HG02885 (cell line): ENCODE results near the gene C9orf50.
"Not testable (repeated sequence)": the region's sequence is repeated elsewhere in the genome, so short reads cannot be mapped to it uniquely, and the experiment has no call there.

Source experiments
- ATAC-seq: cut with Tn5 transposase; IDR thresholded peaks from one replicate; pipeline ENCODE4 v1.9.1; 2021; ENCODE audit warnings: mild to moderate bottlenecking; ENCODE audit not compliant: unreplicated experiment, poor library complexity

The C9orf50 gene

GRCh38 chr9:129620669-129621295 is at the start of gene C9orf50:
Gene C9orf50 (minus strand): TSS chr9:129621101. CDS start chr9:129620574, 527 bp downstream.
- no peak for ATAC-seq

GRCh38 chr9:129669946-129670345 is 49.0 kb upstream of the C9orf50 start:
- ATAC-seq: no peak

GRCh38 chr9:129669141-129669718 is 48.3 kb upstream of the C9orf50 start:
- no peak for ATAC-seq

- no peak for ATAC-seq
These were observed 46.9 kb upstream of the C9orf50 start for GRCh38 chr9:129667850-129668249.

GRCh38 chr9:129667378-129667777 is 46.5 kb upstream of the C9orf50 start:
- ATAC-seq: no peak

GRCh38 chr9:129666575-129666974 is 45.7 kb upstream of the C9orf50 start:
- ATAC-seq: no peak

- ATAC-seq: no peak
These were observed 45.1 kb upstream of the C9orf50 start for GRCh38 chr9:129665814-129666520.

- ATAC-seq: no peak
These were observed 44.5 kb upstream of the C9orf50 start, which contains the start of gene PRRX2 for GRCh38 chr9:129665389-129665775. Gene PRRX2 (plus strand): TSS chr9:129665647. CDS start chr9:129665868, 221 bp downstream.

- no peak for ATAC-seq
These were observed 44.0 kb upstream of the C9orf50 start for GRCh38 chr9:129664746-129665388.

GRCh38 chr9:129662239-129662638 is 41.3 kb upstream of the C9orf50 start:
- not testable (repeated sequence) for ATAC-seq

GRCh38 chr9:129661029-129661428 is 40.1 kb upstream of the C9orf50 start:
- ATAC-seq: no peak

GRCh38 chr9:129656795-129657390 is 36.0 kb upstream of the C9orf50 start:
- no peak for ATAC-seq

GRCh38 chr9:129655696-129656095 is 34.8 kb upstream of the C9orf50 start:
- ATAC-seq: no peak

- ATAC-seq: no peak
These were observed 34.3 kb upstream of the C9orf50 start for GRCh38 chr9:129655154-129655553.

- ATAC-seq: no peak
These were observed 33.7 kb upstream of the C9orf50 start for GRCh38 chr9:129654554-129655040.

- ATAC-seq: no peak
These were observed 33.1 kb upstream of the C9orf50 start for GRCh38 chr9:129653823-129654553.

GRCh38 chr9:129650680-129651235 is 29.9 kb upstream of the C9orf50 start:
- no peak for ATAC-seq

GRCh38 chr9:129649726-129650679 is 29.1 kb upstream of the C9orf50 start:
- no peak for ATAC-seq
